GM12878 (cell line): ENCODE measurements around the gene KCNK17. TPM values are rescaled to one million over a fixed set of nuclear protein-coding genes. Genes with fewer than 3 reads are reported as not detected.

Source experiments
- ATAC-seq: fragments of 200-7000 bp; cut with Tn5 transposase; 3 replicates; pipeline ENCODE4 v1.9.1; 2020; ENCODE audit warnings: mild to moderate bottlenecking, moderate library complexity
- BruUV-seq: library from RNA; stranded (reverse); fragments of 400-500 nt; replicated peaks from 2 replicates; lab custom pipeline; 2021; lab: Mats Ljungman, UMichigan
- CTCF ChIA-PET: fragments of 300-600 bp; sonication (Branson Sonifier 250); formaldehyde crosslinking; extraction: SDS; loops from one replicate; lab custom pipeline; 2021; ENCODE audit warnings: inconsistent platforms; lab: Yijun Ruan, JAX
- POLR2A ChIA-PET: fragments of 350-600 bp; formaldehyde crosslinking; extraction: SDS; loops from one replicate; lab custom pipeline; 2021; ENCODE audit warnings: inconsistent platforms; lab: Charles Lee
- RAD21 ChIA-PET: fragments of 300-600 bp; sonication (Branson Sonifier 250); formaldehyde crosslinking; loops from one replicate; lab custom pipeline; 2023; ENCODE audit warnings: antibody characterized with exemption; ENCODE audit not compliant: unreplicated experiment; lab: Charles Lee
- SMC1A ChIA-PET: fragments of 300-600 bp; sonication (Branson Sonifier 250); formaldehyde crosslinking; loops from one replicate; lab custom pipeline; 2023; ENCODE audit not compliant: unreplicated experiment, uncharacterized antibody; lab: Charles Lee
- DNase-seq: peaks from one replicate; pipeline ENCODE4 v3.0.0-alpha.2; 2011; ENCODE audit warnings: low read depth, low spot score
- FAIRE-seq: peaks from 3 replicates; lab custom pipeline; 2011; peaks lifted over from hg19 to GRCh38; lab: Jason Lieb, UNC
- H2AFZ ChIP-seq: 2 replicates; pipeline ENCODE4 v1.6.0; 2011; ENCODE audit warnings: low read depth, low read length, control low read depth; ENCODE audit not compliant: control insufficient read depth
- H3K27ac ChIP-seq: 2 replicates; pipeline ENCODE4 v1.5.1; 2011; ENCODE audit warnings: control low read depth; ENCODE audit not compliant: control insufficient read depth, insufficient read depth
- H3K27me3 ChIP-seq, 2 experiments: replicated peaks in 1 of 2; 2 replicates each; pipeline versions ENCODE4 v1.6.0 to v1.6.1; 2011; ENCODE audit warnings: low read length in 1 of 2; ENCODE audit not compliant: control insufficient read depth in 2 of 2, insufficient read depth in 2 of 2
- H3K36me3 ChIP-seq, 2 experiments: 2 replicates each; pipeline ENCODE4 v1.5.1; 2011; ENCODE audit warnings: low read length in 1 of 2; ENCODE audit not compliant: control insufficient read depth in 2 of 2, insufficient read depth in 2 of 2
- H3K4me1 ChIP-seq: 2 replicates; pipeline ENCODE4 v1.6.1; 2011; ENCODE audit warnings: mild to moderate bottlenecking, low read length, moderate library complexity, mixed read lengths; ENCODE audit not compliant: control insufficient read depth, insufficient read depth
- H3K4me2 ChIP-seq: 2 replicates; pipeline ENCODE4 v1.6.0; 2011; ENCODE audit warnings: control low read depth; ENCODE audit not compliant: control insufficient read depth, insufficient read depth
- H3K4me3 ChIP-seq: fragments of 200-600 bp; sonication (generic); 2 replicates; pipeline ENCODE4 v1.5.1; 2016
- H3K79me2 ChIP-seq: 2 replicates; pipeline ENCODE4 v1.6.0; 2011; ENCODE audit warnings: low read length; ENCODE audit not compliant: control insufficient read depth, insufficient read depth
- H3K9ac ChIP-seq: 2 replicates; pipeline ENCODE4 v1.8.0; 2011; ENCODE audit warnings: low read length, control low read depth, mixed read lengths; ENCODE audit not compliant: control insufficient read depth, insufficient read depth
- H3K9me3 ChIP-seq: replicated peaks from 3 replicates; pipeline ENCODE4 v1.5.1; 2011; ENCODE audit warnings: mild to moderate bottlenecking, low read length; ENCODE audit not compliant: control insufficient read depth, insufficient read depth
- H4K20me1 ChIP-seq: 2 replicates; pipeline ENCODE4 v1.6.0; 2011; ENCODE audit not compliant: control insufficient read depth, insufficient read depth
- BHLHE40 ChIP-seq, 2 experiments: fragments of 450-650 bp in 1 of 2; IDR thresholded peaks; 2 replicates each; pipeline ENCODE4 v1.6.1; 2011 to 2017; ENCODE audit warnings: low read depth in 2 of 2, borderline replicate concordance in 1 of 2, improper control_type of control experiment in 1 of 2, low read length in 1 of 2, mild to moderate bottlenecking in 1 of 2
- CREM ChIP-seq: IDR thresholded peaks from 2 replicates; pipeline ENCODE4 v1.6.1; 2014; ENCODE audit warnings: antibody characterized with exemption, low read depth
- NR2F1 ChIP-seq: fragments of 450-650 bp; conservative IDR thresholded peaks from 2 replicates; pipeline ENCODE4 v1.6.1; 2017; ENCODE audit warnings: mild to moderate bottlenecking
- RAD51 ChIP-seq: fragments of 450-650 bp; IDR thresholded peaks from 2 replicates; pipeline ENCODE4 v1.6.1; 2016; ENCODE audit warnings: moderate library complexity, mild to moderate bottlenecking, inconsistent platforms
- SP1 ChIP-seq: IDR thresholded peaks from one replicate; pipeline ENCODE4 v1.6.1; 2011; ENCODE audit warnings: low read depth, low read length
- WGBS: methylation state at CpG from one replicate; pipeline ENCODE4 v1.1.6; 2016; ENCODE audit warnings: low lambda C conversion rate; ENCODE audit not compliant: insufficient replicate concordance, insufficient coverage; ENCODE audit errors: missing lambda C conversion rate; 5-methylcytosine and 5-hydroxymethylcytosine counted together
- in situ Hi-C: fragments of 300-500 bp; cut with MboI; formaldehyde crosslinking; loops from 9 replicates; pipeline ENCODE4 v1.14.3; 2018; ENCODE audit warnings: mixed read lengths
- intact Hi-C: fragments of 100-400 bp; cut with micrococcal nuclease; formaldehyde crosslinking; loops from one replicate; pipeline ENCODE4 v1.14.2; 2022; ENCODE audit not compliant: unreplicated experiment
- polyA plus RNA-seq, 11 experiments: library from polyadenylated mRNA; depleted of rRNA in 4 of 11; unstranded in 6 of 11; stranded (reverse) in 5 of 11; fragments of >200 nt; fragmentation: Nextera tagmentation in 4 of 11; fragmentation: Illumina TruSeq in 1 of 11; extraction: Ambion mirVana in 4 of 11; extraction: Trizol in 1 of 11; gene quantifications; 1 replicate in 1 of 11; 2 replicates in 10 of 11; pipeline versions ENCODE4 v1.2.1 to v1.2.3, GENCODE V29; 2011 to 2016; ENCODE audit warnings: inconsistent platforms in 2 of 11, missing spikeins in 2 of 11, low read depth in 1 of 11
- total RNA-seq, 4 experiments: library from RNA; depleted of rRNA in 3 of 4; stranded (reverse); fragments of >200 nt in 3 of 4; fragmentation: Illumina TruSeq in 1 of 4; extraction: Trizol in 1 of 4; gene quantifications; 2 replicates each; pipeline versions ENCODE4 v1.2.1 to v1.2.3, GENCODE V29; 2013 to 2021
- TF ChIP-seq, protein P1 (sequence below): IDR thresholded peaks from 2 replicates; pipeline ENCODE4 v1.6.1; 2012; ENCODE audit warnings: low read depth, low read length, improper control_type of control experiment
- TF ChIP-seq, protein P2 (sequence below): fragments of 450-650 bp; IDR thresholded peaks from 2 replicates; pipeline ENCODE4 v1.6.1; 2018; ENCODE audit warnings: mild to moderate bottlenecking, low read depth, moderate library complexity; ENCODE audit not compliant: partially characterized antibody
- TF ChIP-seq, protein P3 (sequence below): IDR thresholded peaks from 2 replicates; pipeline ENCODE4 v1.6.1; 2012; ENCODE audit warnings: improper control_type of control experiment, low read depth, low read length; ENCODE audit not compliant: insufficient replicate concordance
- TF ChIP-seq, protein P4 (sequence below): fragments of 450-650 bp; formaldehyde crosslinking; IDR thresholded peaks from 2 replicates; pipeline ENCODE4 v1.4.0; 2022; ENCODE audit warnings: mild to moderate bottlenecking, moderate library complexity
- TF ChIP-seq, protein P5 (sequence below): IDR thresholded peaks from 2 replicates; pipeline ENCODE4 v1.6.1; 2011; ENCODE audit warnings: mild to moderate bottlenecking, low read depth, low read length, moderate library complexity; ENCODE audit not compliant: insufficient replicate concordance

Gene KCNK17
- total and polyA plus RNA-seq, 10 of the 15 experiments (the other 5 are each of a cell fraction or from before 2014, with no cell fraction given) = not detected

DNA sequence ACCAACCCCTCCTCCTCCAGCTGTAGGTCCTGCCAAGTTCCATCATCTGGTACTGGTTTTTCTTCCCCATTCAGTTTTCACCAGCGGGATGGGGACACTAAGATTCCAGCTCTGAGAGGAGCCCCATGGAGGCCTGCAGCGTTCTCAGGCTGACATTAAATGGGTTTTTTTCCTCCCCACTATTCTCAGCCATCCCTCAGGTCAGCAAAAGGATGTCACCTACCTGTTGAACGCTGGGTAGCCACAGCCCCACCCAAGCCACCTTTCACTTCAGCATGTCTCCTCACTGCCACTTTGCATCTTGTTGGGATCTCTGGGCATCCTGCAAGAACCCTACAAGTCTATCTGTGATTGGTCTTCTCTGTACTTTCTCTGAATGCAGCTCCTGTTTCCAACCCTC lies 6.8 kb downstream of the KCNK17 start:
- no TSS peak for BruUV-seq
- TF ChIP-seq NR2F1 (no peak), CREM (no peak), BHLHE40 (IDR thresholded peaks at IDR 0.05; ENCODE audit: borderline replicate concordance in 1 of 2, low read depth in 2 of 2, low read length in 1 of 2) (no peak), RAD51 (no peak), SP1 (no peak)
- TF ChIP-seq, protein P1, sequence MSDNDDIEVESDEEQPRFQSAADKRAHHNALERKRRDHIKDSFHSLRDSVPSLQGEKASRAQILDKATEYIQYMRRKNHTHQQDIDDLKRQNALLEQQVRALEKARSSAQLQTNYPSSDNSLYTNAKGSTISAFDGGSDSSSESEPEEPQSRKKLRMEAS = no peak
- TF ChIP-seq, protein P2, sequence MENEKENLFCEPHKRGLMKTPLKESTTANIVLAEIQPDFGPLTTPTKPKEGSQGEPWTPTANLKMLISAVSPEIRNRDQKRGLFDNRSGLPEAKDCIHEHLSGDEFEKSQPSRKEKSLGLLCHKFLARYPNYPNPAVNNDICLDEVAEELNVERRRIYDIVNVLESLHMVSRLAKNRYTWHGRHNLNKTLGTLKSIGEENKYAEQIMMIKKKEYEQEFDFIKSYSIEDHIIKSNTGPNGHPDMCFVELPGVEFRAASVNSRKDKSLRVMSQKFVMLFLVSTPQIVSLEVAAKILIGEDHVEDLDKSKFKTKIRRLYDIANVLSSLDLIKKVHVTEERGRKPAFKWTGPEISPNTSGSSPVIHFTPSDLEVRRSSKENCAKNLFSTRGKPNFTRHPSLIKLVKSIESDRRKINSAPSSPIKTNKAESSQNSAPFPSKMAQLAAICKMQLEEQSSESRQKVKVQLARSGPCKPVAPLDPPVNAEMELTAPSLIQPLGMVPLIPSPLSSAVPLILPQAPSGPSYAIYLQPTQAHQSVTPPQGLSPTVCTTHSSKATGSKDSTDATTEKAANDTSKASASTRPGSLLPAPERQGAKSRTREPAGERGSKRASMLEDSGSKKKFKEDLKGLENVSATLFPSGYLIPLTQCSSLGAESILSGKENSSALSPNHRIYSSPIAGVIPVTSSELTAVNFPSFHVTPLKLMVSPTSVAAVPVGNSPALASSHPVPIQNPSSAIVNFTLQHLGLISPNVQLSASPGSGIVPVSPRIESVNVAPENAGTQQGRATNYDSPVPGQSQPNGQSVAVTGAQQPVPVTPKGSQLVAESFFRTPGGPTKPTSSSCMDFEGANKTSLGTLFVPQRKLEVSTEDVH = no peak
- TF ChIP-seq, protein P3, sequence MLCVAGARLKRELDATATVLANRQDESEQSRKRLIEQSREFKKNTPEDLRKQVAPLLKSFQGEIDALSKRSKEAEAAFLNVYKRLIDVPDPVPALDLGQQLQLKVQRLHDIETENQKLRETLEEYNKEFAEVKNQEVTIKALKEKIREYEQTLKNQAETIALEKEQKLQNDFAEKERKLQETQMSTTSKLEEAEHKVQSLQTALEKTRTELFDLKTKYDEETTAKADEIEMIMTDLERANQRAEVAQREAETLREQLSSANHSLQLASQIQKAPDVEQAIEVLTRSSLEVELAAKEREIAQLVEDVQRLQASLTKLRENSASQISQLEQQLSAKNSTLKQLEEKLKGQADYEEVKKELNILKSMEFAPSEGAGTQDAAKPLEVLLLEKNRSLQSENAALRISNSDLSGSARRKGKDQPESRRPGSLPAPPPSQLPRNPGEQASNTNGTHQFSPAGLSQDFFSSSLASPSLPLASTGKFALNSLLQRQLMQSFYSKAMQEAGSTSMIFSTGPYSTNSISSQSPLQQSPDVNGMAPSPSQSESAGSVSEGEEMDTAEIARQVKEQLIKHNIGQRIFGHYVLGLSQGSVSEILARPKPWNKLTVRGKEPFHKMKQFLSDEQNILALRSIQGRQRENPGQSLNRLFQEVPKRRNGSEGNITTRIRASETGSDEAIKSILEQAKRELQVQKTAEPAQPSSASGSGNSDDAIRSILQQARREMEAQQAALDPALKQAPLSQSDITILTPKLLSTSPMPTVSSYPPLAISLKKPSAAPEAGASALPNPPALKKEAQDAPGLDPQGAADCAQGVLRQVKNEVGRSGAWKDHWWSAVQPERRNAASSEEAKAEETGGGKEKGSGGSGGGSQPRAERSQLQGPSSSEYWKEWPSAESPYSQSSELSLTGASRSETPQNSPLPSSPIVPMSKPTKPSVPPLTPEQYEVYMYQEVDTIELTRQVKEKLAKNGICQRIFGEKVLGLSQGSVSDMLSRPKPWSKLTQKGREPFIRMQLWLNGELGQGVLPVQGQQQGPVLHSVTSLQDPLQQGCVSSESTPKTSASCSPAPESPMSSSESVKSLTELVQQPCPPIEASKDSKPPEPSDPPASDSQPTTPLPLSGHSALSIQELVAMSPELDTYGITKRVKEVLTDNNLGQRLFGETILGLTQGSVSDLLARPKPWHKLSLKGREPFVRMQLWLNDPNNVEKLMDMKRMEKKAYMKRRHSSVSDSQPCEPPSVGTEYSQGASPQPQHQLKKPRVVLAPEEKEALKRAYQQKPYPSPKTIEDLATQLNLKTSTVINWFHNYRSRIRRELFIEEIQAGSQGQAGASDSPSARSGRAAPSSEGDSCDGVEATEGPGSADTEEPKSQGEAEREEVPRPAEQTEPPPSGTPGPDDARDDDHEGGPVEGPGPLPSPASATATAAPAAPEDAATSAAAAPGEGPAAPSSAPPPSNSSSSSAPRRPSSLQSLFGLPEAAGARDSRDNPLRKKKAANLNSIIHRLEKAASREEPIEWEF = no peak
- TF ChIP-seq, protein P4, sequence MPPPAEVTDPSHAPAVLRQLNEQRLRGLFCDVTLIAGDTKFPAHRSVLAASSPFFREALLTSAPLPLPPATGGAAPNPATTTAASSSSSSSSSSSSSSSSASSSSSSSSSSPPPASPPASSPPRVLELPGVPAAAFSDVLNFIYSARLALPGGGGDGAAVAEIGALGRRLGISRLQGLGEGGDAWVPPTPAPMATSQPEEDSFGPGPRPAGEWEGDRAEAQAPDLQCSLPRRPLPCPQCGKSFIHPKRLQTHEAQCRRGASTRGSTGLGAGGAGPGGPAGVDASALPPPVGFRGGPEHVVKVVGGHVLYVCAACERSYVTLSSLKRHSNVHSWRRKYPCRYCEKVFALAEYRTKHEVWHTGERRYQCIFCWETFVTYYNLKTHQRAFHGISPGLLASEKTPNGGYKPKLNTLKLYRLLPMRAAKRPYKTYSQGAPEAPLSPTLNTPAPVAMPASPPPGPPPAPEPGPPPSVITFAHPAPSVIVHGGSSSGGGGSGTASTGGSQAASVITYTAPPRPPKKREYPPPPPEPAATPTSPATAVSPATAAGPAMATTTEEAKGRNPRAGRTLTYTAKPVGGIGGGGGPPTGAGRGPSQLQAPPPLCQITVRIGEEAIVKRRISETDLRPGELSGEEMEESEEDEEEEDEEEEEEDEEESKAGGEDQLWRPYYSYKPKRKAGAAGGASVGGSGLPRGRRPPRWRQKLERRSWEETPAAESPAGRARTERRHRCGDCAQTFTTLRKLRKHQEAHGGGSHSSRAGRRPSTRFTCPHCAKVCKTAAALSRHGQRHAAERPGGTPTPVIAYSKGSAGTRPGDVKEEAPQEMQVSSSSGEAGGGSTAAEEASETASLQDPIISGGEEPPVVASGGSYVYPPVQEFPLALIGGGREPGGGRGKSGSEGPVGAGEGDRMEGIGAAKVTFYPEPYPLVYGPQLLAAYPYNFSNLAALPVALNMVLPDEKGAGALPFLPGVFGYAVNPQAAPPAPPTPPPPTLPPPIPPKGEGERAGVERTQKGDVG = no peak
- TF ChIP-seq, protein P5, sequence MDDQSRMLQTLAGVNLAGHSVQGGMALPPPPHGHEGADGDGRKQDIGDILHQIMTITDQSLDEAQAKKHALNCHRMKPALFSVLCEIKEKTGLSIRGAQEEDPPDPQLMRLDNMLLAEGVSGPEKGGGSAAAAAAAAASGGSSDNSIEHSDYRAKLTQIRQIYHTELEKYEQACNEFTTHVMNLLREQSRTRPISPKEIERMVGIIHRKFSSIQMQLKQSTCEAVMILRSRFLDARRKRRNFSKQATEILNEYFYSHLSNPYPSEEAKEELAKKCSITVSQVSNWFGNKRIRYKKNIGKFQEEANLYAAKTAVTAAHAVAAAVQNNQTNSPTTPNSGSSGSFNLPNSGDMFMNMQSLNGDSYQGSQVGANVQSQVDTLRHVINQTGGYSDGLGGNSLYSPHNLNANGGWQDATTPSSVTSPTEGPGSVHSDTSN = no peak

More for the DNA sequence above, 6.8 kb downstream of the KCNK17 start:
- ChIA-PET CTCF (interaction anchor here (1.3 to 6.6 kb wide), 3 partner anchors 141 to 435 kb away, joined by 5 to 73 read pairs (median 7); no protein-coding TSS in a partner anchor), SMC1A (interaction anchor here (1.1 to 7.4 kb wide), 2 partner anchors 141 to 432 kb away, joined by 3 to 83 read pairs; no protein-coding TSS in a partner anchor), RAD21 (interaction anchor here (1.1 kb wide), 1 partner anchor 142 kb away, joined by 4 read pairs; no protein-coding TSS in a partner anchor), POLR2A (no interaction called here)
- no peak overlapping the region for H2AFZ ChIP-seq
- DNase-seq = no peak
- H3K27ac ChIP-seq = no peak overlapping the region
- no peak overlapping the region for H3K9ac ChIP-seq
- H3K4me3 ChIP-seq = no peak overlapping the region
- H4K20me1 ChIP-seq = no peaks in the 10 kb centered on the region
- intact Hi-C loops = no loop called here
- no peak for FAIRE-seq
- H3K4me1 ChIP-seq = 0 out of 2 replicates have a peak, but pooled peaks cover 2% of the 10 kb centered on the region
- H3K79me2 ChIP-seq = no peaks in the 10 kb centered on the region
- no peak overlapping the region for H3K4me2 ChIP-seq
- in situ Hi-C loops = no loop called here
- WGBS = 17% methylated on average over 3 of the region's 3 CpGs
- no peaks in the 10 kb centered on the region for H3K36me3 ChIP-seq
- H3K27me3 ChIP-seq = peaks cover 0 to 3% of the 10 kb centered on the region in 2 experiments; a peak in 3 of 4 replicates
- ATAC-seq = no peak
- no peaks in the 10 kb centered on the region for H3K9me3 ChIP-seq
